ENCODE results near the gene LARGE1. TPM values are rescaled to one million over a fixed set of nuclear protein-coding genes. Genes with fewer than 3 reads are reported as not detected.
A peak's percentile ranks its signal among the peaks of the same experiment; 100 is the strongest.

LARGE1 gene
- total RNA-seq, 1 donor from 2014 or later: 22.6 TPM

GRCh38 chr22:33529424-33530113, 390.7 kb downstream of the LARGE1 start:
- no peak for DNase-seq (ENCODE audit: low read depth)

GRCh38 chr22:33528183-33528582, 392.1 kb downstream of the LARGE1 start:
- DNase-seq (ENCODE audit: low read depth): no peak

- DNase-seq (ENCODE audit: low read depth): no peak
Measured at GRCh38 chr22:33526434-33527107, 393.7 kb downstream of the LARGE1 start.

GRCh38 chr22:33524511-33525260, 395.6 kb downstream of the LARGE1 start:
- DNase-seq (ENCODE audit: low read depth): no peak

GRCh38 chr22:33521879-33522665, 398.2 kb downstream of the LARGE1 start:
- DNase-seq (ENCODE audit: low read depth): no peak

GRCh38 chr22:33520904-33521780, 399.1 kb downstream of the LARGE1 start:
- no peak for DNase-seq (ENCODE audit: low read depth)

- no peak for DNase-seq (ENCODE audit: low read depth)
Measured at GRCh38 chr22:33519974-33520903, 400.0 kb downstream of the LARGE1 start.

- peak; percentile 50 for DNase-seq (ENCODE audit: low read depth)
Measured at GRCh38 chr22:33519071-33519973, 401.0 kb downstream of the LARGE1 start.

GRCh38 chr22:33518405-33518804, 401.9 kb downstream of the LARGE1 start:
- DNase-seq (ENCODE audit: low read depth): no peak

GRCh38 chr22:33515795-33516194, 404.5 kb downstream of the LARGE1 start:
- no peak for DNase-seq (ENCODE audit: low read depth)

- no peak for DNase-seq (ENCODE audit: low read depth)
Measured at GRCh38 chr22:33513388-33514338, 406.6 kb downstream of the LARGE1 start.

GRCh38 chr22:33512908-33513307, 407.4 kb downstream of the LARGE1 start:
- DNase-seq (ENCODE audit: low read depth): no peak

GRCh38 chr22:33510429-33510904, 409.8 kb downstream of the LARGE1 start:
- DNase-seq (ENCODE audit: low read depth): no peak

GRCh38 chr22:33504941-33505625, 415.2 kb downstream of the LARGE1 start:
- DNase-seq (ENCODE audit: low read depth): no peak

GRCh38 chr22:33496112-33496511, 424.2 kb downstream of the LARGE1 start:
- no peak for DNase-seq (ENCODE audit: low read depth)

- no peak for DNase-seq (ENCODE audit: low read depth)
Measured at GRCh38 chr22:33493476-33494205, 426.6 kb downstream of the LARGE1 start.

Data from myocyte (in vitro differentiated cells).